ENCODE results near the gene INTS11.

The INTS11 gene

DNA sequence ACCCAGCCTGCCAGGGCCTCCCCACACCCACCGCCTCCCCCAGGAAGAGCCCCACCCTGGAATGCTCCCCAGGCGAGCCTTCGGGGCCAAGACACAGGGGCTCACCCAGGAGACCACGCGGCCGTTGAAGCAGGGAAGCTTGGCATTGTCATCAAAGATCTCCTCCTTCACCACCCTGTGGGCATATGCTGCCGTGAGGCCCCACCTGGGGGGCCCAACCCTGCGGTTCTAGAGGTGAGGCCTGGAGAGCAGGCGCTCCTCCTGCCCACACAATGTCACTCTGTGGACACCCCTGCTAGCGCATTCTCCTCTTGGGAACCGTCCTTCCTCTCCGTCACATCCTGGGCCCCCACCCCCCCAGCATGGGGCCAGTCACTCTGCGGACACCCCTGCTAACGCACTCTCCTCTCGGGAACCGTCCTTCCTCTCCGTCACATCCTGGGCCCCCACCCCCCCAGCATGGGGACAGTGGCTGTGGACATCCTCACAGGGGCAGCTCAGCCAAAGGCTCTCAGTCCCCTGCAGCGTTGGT, 18.2 kb upstream of the INTS11 start:
- Histone ChIP-seq H2AFZ (ENCODE audit: low read depth, low read length) (no peak overlapping the region), H3K9ac (ENCODE audit: low read depth, low read length) (no peak overlapping the region), H3K27ac (ENCODE audit: low read length) (no peak overlapping the region), H3K36me3 (ENCODE audit: insufficient read depth, low read length) (peaks cover 33% of the 10 kb centered on the region), H3K4me2 (ENCODE audit: insufficient read depth, low read length) (no peak overlapping the region), H3K27me3 (ENCODE audit: insufficient read depth, low read length, poor library complexity) (no peaks in the 10 kb centered on the region), H3K4me1 (ENCODE audit: insufficient read depth, low read length) (peaks cover 19% of the 10 kb centered on the region), H4K20me1 (ENCODE audit: insufficient read depth, low read length) (peaks cover 70% of the 10 kb centered on the region), H3K79me2 (ENCODE audit: insufficient read depth, low read length) (peaks cover 40% of the 10 kb centered on the region), H3K4me3 (ENCODE audit: low read depth in 1 of 2, low read length in 2 of 2) (no peak overlapping the region), H3K9me3 (ENCODE audit: insufficient read depth, low read length, severe bottlenecking) (no peaks in the 10 kb centered on the region)
- no peak for ATAC-seq (ENCODE audit: insufficient read depth, low read depth)
- DNase-seq: no peak
- TF ChIP-seq, protein P1, sequence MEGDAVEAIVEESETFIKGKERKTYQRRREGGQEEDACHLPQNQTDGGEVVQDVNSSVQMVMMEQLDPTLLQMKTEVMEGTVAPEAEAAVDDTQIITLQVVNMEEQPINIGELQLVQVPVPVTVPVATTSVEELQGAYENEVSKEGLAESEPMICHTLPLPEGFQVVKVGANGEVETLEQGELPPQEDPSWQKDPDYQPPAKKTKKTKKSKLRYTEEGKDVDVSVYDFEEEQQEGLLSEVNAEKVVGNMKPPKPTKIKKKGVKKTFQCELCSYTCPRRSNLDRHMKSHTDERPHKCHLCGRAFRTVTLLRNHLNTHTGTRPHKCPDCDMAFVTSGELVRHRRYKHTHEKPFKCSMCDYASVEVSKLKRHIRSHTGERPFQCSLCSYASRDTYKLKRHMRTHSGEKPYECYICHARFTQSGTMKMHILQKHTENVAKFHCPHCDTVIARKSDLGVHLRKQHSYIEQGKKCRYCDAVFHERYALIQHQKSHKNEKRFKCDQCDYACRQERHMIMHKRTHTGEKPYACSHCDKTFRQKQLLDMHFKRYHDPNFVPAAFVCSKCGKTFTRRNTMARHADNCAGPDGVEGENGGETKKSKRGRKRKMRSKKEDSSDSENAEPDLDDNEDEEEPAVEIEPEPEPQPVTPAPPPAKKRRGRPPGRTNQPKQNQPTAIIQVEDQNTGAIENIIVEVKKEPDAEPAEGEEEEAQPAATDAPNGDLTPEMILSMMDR (IDR thresholded peaks at IDR 0.05; ENCODE audit: borderline replicate concordance, extremely low read depth, low read length, poor library complexity, severe bottlenecking): no peak
- no peak for TF ChIP-seq EZH2 (IDR thresholded peaks at IDR 0.05; ENCODE audit: borderline replicate concordance, low read depth, low read length, severe bottlenecking)

DNA sequence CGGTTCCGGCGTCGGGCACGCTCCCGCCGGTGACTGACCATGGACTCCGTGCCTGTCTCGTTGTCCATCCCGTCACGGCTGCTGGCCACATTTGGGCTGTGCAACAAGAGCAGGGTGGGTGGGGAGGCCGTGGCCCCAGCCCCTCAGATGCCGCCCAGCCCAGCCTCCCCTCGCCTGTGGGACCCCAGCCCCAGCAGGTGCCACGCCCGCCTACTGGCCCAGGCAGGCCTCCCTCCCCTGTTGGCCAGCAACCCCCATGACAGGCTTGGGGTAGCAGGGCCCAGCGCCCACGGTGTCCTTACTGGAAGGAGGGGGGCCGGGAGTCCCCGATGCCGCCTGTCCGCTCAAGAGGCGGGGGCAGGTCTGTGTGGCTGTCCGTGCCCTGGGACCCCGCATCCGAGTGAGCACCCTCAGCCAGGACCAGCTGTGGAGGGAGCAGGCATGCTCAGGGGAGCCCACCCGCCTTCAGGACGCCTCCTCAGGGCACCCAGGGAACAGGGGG, 17.7 kb upstream of the INTS11 start:
- no peak overlapping the region for H3K9ac ChIP-seq (ENCODE audit: low read depth, low read length)
- H3K4me3 ChIP-seq (ENCODE audit: low read depth in 1 of 2, low read length in 2 of 2): no peak overlapping the region
- peaks cover 68% of the 10 kb centered on the region for H4K20me1 ChIP-seq (ENCODE audit: insufficient read depth, low read length)
- no peaks in the 10 kb centered on the region for H3K27me3 ChIP-seq (ENCODE audit: insufficient read depth, low read length, poor library complexity)
- no peaks in the 10 kb centered on the region for H3K9me3 ChIP-seq (ENCODE audit: insufficient read depth, low read length, severe bottlenecking)
- H3K4me2 ChIP-seq (ENCODE audit: insufficient read depth, low read length): no peak overlapping the region
- no peak for TF ChIP-seq EZH2 (IDR thresholded peaks at IDR 0.05; ENCODE audit: borderline replicate concordance, low read depth, low read length, severe bottlenecking)
- TF ChIP-seq, protein P1 (IDR thresholded peaks at IDR 0.05; ENCODE audit: borderline replicate concordance, extremely low read depth, low read length, poor library complexity, severe bottlenecking): no peak
- H3K79me2 ChIP-seq (ENCODE audit: insufficient read depth, low read length): peaks cover 35% of the 10 kb centered on the region
- no peak overlapping the region for H2AFZ ChIP-seq (ENCODE audit: low read depth, low read length)
- H3K36me3 ChIP-seq (ENCODE audit: insufficient read depth, low read length): peaks cover 39% of the 10 kb centered on the region
- no peak overlapping the region for H3K27ac ChIP-seq (ENCODE audit: low read length)
- ATAC-seq (ENCODE audit: insufficient read depth, low read depth) (no peak), DNase-seq (no peak)
- peaks cover 14% of the 10 kb centered on the region for H3K4me1 ChIP-seq (ENCODE audit: insufficient read depth, low read length)

DNA sequence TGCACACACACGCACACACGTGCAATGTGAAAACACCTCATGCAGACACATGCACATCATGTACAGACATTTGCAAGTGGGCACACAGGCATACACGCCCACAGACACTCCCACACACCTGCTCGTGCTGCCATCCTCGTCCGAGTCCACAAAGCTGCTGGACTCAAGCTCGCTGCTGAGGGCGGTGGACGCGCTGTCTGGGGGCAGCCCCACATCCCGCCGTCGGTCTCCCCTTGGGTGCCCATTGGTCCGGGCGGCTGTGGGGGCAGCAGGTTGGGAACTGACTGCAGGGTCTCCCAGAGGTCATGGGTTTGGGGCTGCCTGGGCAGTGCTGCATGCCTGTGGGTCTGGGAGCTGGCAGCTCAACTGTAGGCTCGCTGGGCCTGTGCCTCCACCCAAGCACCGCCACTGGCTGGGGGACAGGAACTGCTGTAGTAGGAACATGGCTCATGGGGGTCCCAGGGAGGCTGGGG, 17.1 kb upstream of the INTS11 start:
- Histone ChIP-seq H3K4me2 (ENCODE audit: insufficient read depth, low read length) (no peak overlapping the region), H3K36me3 (ENCODE audit: insufficient read depth, low read length) (peaks cover 39% of the 10 kb centered on the region), H3K27me3 (ENCODE audit: insufficient read depth, low read length, poor library complexity) (no peaks in the 10 kb centered on the region), H3K9me3 (ENCODE audit: insufficient read depth, low read length, severe bottlenecking) (no peaks in the 10 kb centered on the region), H3K4me1 (ENCODE audit: insufficient read depth, low read length) (peaks cover 9% of the 10 kb centered on the region), H3K79me2 (ENCODE audit: insufficient read depth, low read length) (peaks cover 29% of the 10 kb centered on the region), H2AFZ (ENCODE audit: low read depth, low read length) (no peak overlapping the region), H3K27ac (ENCODE audit: low read length) (no peak overlapping the region), H3K4me3 (ENCODE audit: low read depth in 1 of 2, low read length in 2 of 2) (no peak overlapping the region), H4K20me1 (ENCODE audit: insufficient read depth, low read length) (peaks cover 65% of the 10 kb centered on the region), H3K9ac (ENCODE audit: low read depth, low read length) (no peak overlapping the region)
- no peak for DNase-seq
- ATAC-seq (ENCODE audit: insufficient read depth, low read depth): no peak
- TF ChIP-seq, protein P1 (IDR thresholded peaks at IDR 0.05; ENCODE audit: borderline replicate concordance, extremely low read depth, low read length, poor library complexity, severe bottlenecking): no peak
